GM12891 (cell line): ENCODE measurements around the gene PSMD6.

ENCODE experiments used
- POLR2A ChIP-seq: IDR thresholded peaks from 2 replicates; pipeline ENCODE4 v1.6.1; 2011; ENCODE audit warnings: low read depth, low read length, control low read depth
- TAF1 ChIP-seq: IDR thresholded peaks from 2 replicates; pipeline ENCODE4 v1.6.1; 2011; ENCODE audit warnings: low read depth, low read length, control low read depth

GRCh38 chr3:63961891-63962290, 61.4 kb downstream of the PSMD6 start:
- TF ChIP-seq TAF1: no peak
- TF ChIP-seq POLR2A: no peak
